K562 (cell line): ENCODE results near the gene LGALS7. TPM values are rescaled to one million over a fixed set of nuclear protein-coding genes. Genes with fewer than 3 reads are reported as not detected.

Experiments
- ARID4B ChIP-seq: sonication (generic); formaldehyde crosslinking; IDR thresholded peaks from 2 replicates; pipeline ENCODE4 v1.8.0; 2022; ENCODE audit warnings: mild to moderate bottlenecking, missing genetic modification reagents
- MYBL2 ChIP-seq, 2 experiments: fragments of 450-650 bp in 1 of 2; sonication (generic) in 1 of 2; formaldehyde crosslinking in 1 of 2; IDR thresholded peaks; 2 replicates each; pipeline versions ENCODE4 v1.6.1 to v1.8.1; 2017 to 2022; ENCODE audit warnings: borderline replicate concordance in 1 of 2, inconsistent platforms in 1 of 2, low read depth in 1 of 2, mild to moderate bottlenecking in 1 of 2, missing genetic modification reagents in 1 of 2, moderate library complexity in 1 of 2
- NFXL1 ChIP-seq: fragments of 450-650 bp; formaldehyde crosslinking; IDR thresholded peaks from 2 replicates; pipeline ENCODE4 v1.4.0; 2021; ENCODE audit warnings: mild to moderate bottlenecking
- RB1 ChIP-seq: fragments of 450-650 bp; IDR thresholded peaks from 2 replicates; pipeline ENCODE4 v1.6.1; 2017; ENCODE audit warnings: low read depth, mild to moderate bottlenecking
- RHOXF2B ChIP-seq: fragments of 250-450 bp; sonication (Bioruptor Pico); conservative IDR thresholded peaks from 2 replicates; pipeline ENCODE4 v1.5.1; 2021
- SIRT6 ChIP-seq: IDR thresholded peaks from one replicate; pipeline ENCODE4 v1.6.1; 2012; ENCODE audit warnings: low read depth, mild to moderate bottlenecking, control low read depth, inconsistent platforms, low read length, moderate library complexity
- SNRNP70 ChIP-seq: fragments of 200-400 bp; formaldehyde crosslinking; optimal IDR thresholded peaks from 2 replicates; pipeline ENCODE3; 2017; ENCODE audit warnings: low read depth, low read length
- STAT5B ChIP-seq: fragments of 250-450 bp; sonication (Bioruptor Pico); IDR thresholded peaks from 2 replicates; pipeline ENCODE4 v1.8.0; 2021; ENCODE audit warnings: mild to moderate bottlenecking, inconsistent platforms
- TAF9B ChIP-seq: fragments of 450-650 bp; IDR thresholded peaks from 2 replicates; pipeline ENCODE4 v1.6.1; 2018; ENCODE audit warnings: mild to moderate bottlenecking; ENCODE audit not compliant: partially characterized antibody
- TCF3 ChIP-seq: sonication (generic); formaldehyde crosslinking; IDR thresholded peaks from 2 replicates; pipeline ENCODE4 v1.4.0; 2020; ENCODE audit warnings: mild to moderate bottlenecking, missing genetic modification reagents
- TRIM25 ChIP-seq: fragments of 450-650 bp; IDR thresholded peaks from 2 replicates; pipeline ENCODE4 v1.7.0; 2016; ENCODE audit warnings: borderline replicate concordance
- ZNF449 ChIP-seq: fragments of 250-450 bp; sonication (Bioruptor Pico); IDR thresholded peaks from 2 replicates; pipeline ENCODE4 v1.8.0; 2022; ENCODE audit warnings: moderate library complexity, mild to moderate bottlenecking, inconsistent platforms
- ZNF586 ChIP-seq: fragments of 450-650 bp; formaldehyde crosslinking; conservative IDR thresholded peaks from 2 replicates; pipeline ENCODE4 v1.4.0; 2020; ENCODE audit warnings: mild to moderate bottlenecking, moderate library complexity
- polyA plus RNA-seq, 8 experiments: library from polyadenylated mRNA; depleted of rRNA in 4 of 8; stranded (reverse) in 5 of 8; unstranded in 3 of 8; fragments of >200 nt; fragmentation: Nextera tagmentation in 2 of 8; fragmentation: Illumina TruSeq in 1 of 8; extraction: Ambion mirVana in 2 of 8; extraction: Trizol in 1 of 8; gene quantifications; 2 replicates each; pipeline versions ENCODE4 v1.2.1 to v1.2.3, GENCODE V29; 2011 to 2014; ENCODE audit warnings: inconsistent platforms in 1 of 8, missing spikeins in 1 of 8
- total RNA-seq, 7 experiments: library from RNA; depleted of rRNA in 6 of 7; stranded (reverse); fragments of >200 nt in 6 of 7; fragmentation: Illumina TruSeq in 2 of 7; extraction: Trizol in 2 of 7; gene quantifications; 2 replicates each; pipeline versions ENCODE4 v1.2.1 to v1.2.3, GENCODE V29; 2011 to 2021; ENCODE audit warnings: low replicate concordance in 1 of 7
- TF ChIP-seq, protein P1 (sequence below): sonication (generic); formaldehyde crosslinking; IDR thresholded peaks from 2 replicates; pipeline ENCODE4 v1.8.1; 2022; ENCODE audit warnings: missing genetic modification reagents
- TF ChIP-seq, protein P2 (sequence below): fragments of 250-450 bp; sonication (Bioruptor Pico); IDR thresholded peaks from 2 replicates; pipeline ENCODE4 v1.4.0; 2020; ENCODE audit warnings: mild to moderate bottlenecking

The LGALS7 gene
- total and polyA plus RNA-seq, 9 of the 15 experiments (the other 6 are each of a cell fraction or from before 2014, with no cell fraction given): not detected

DNA sequence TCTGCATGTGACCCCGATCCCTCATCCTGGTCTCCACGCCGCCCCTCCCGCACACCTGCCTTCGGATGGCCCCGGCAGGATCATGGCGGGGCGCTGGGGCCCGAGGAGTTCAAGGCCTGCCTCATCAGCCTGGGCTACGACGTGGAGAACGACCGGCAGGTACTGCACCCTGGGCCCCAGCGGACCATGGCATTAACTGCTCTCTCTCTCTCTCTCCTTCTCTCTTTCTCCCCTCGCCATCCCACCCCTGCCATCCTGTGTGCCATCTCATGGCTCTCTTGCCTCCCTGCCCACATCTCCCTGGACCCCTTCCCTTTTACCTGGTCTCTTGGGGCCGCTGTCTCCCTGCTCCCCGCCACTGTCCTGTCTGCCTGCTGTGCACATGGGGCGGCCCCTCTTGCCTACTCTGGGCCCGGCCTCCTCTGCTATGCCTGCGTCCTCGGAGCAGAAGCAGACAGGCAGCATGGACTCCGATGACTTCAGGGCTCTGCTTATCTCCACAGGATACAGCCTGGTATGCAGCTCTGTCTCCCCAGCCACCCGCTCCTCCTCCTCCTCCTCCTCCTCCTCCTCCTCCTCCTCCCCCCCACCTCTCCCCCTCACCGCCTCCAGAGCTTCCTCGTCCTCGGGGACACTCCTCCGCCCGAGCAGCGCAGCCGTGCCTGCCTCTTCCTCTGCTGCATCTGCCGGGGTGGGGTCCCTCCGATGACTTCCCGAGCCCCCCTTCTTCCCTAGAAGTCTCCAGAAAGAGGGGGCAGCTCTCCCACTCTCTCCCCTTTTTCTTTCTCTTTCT, 45.3 kb downstream of the LGALS7 start (continued):
- TF ChIP-seq ARID4B (CRISPR knock-in tag) (no peak), MYBL2 (IDR thresholded peaks at IDR 0.05; ENCODE audit: low read depth) (no peak), MYBL2 (CRISPR knock-in tag; IDR thresholded peaks at IDR 0.05; ENCODE audit: borderline replicate concordance) (no peak), TAF9B (no peak), STAT5B (CRISPR knock-in tag) (no peak), TCF3 (no peak), ZNF449 (CRISPR knock-in tag) (no peak), RHOXF2B (CRISPR knock-in tag) (no peak), SIRT6 (no peak), RB1 (no peak), SNRNP70 (no peak), NFXL1 (no peak), TRIM25 (no peak), ZNF586 (CRISPR knock-in tag) (no peak)
- TF ChIP-seq, protein P1, sequence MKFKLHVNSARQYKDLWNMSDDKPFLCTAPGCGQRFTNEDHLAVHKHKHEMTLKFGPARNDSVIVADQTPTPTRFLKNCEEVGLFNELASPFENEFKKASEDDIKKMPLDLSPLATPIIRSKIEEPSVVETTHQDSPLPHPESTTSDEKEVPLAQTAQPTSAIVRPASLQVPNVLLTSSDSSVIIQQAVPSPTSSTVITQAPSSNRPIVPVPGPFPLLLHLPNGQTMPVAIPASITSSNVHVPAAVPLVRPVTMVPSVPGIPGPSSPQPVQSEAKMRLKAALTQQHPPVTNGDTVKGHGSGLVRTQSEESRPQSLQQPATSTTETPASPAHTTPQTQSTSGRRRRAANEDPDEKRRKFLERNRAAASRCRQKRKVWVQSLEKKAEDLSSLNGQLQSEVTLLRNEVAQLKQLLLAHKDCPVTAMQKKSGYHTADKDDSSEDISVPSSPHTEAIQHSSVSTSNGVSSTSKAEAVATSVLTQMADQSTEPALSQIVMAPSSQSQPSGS (CRISPR knock-in tag): no peak
- TF ChIP-seq, protein P2, sequence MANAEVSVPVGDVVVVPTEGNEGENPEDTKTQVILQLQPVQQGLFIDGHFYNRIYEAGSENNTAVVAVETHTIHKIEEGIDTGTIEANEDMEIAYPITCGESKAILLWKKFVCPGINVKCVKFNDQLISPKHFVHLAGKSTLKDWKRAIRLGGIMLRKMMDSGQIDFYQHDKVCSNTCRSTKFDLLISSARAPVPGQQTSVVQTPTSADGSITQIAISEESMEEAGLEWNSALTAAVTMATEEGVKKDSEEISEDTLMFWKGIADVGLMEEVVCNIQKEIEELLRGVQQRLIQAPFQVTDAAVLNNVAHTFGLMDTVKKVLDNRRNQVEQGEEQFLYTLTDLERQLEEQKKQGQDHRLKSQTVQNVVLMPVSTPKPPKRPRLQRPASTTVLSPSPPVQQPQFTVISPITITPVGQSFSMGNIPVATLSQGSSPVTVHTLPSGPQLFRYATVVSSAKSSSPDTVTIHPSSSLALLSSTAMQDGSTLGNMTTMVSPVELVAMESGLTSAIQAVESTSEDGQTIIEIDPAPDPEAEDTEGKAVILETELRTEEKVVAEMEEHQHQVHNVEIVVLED (CRISPR knock-in tag): no peak
